Transverse colon (tissue), 3 donors: ENCODE results near the gene SMARCAL1.

Source experiments
- POLR2A ChIP-seq: fragments of 450-650 bp; IDR thresholded peaks from one replicate; pipeline ENCODE4 v1.6.1; 2016; ENCODE audit warnings: antibody characterized with exemption, mild to moderate bottlenecking, moderate library complexity
- TF ChIP-seq, protein P1 (sequence below), 5 experiments: fragments of 200-600 bp in 3 of 5; fragments of 450-650 bp in 2 of 5; sonication (generic) in 3 of 5; IDR thresholded peaks; 1 replicate in 2 of 5; 2 replicates in 3 of 5; pipeline ENCODE4 v1.5.1; 2016 to 2017; ENCODE audit warnings: antibody characterized with exemption in 5 of 5, inconsistent platforms in 3 of 5, mild to moderate bottlenecking in 2 of 5, moderate library complexity in 1 of 5

DNA sequence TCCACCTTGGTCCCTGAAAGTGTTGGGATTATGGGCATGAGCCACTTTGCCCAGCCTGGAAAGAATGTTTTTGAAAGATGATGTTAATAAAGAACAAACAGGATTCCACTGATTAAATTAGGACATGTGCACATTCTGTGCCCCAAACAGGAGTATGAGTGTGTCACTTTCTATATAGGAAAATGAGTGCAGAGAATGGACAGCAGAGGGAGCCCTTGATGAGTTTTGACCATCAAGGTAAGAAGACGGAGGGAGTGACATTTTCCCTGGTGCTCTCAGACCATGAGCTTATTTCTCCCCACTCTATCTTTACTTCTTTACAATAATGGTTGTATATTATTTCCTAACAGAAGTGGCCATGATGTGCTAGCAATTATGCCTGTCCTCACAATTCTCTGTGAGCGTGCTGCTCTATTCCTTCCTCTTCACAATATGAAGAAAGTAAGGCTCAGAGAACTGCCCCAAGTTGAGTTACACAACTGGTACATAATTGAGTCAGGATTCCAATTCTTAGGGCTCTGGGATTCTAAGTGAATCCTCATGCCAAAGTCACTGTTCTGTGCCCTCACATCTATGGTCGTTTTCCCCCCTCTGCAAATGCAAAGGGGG, 107.0 kb downstream of the SMARCAL1 start:
- TF ChIP-seq, protein P1, sequence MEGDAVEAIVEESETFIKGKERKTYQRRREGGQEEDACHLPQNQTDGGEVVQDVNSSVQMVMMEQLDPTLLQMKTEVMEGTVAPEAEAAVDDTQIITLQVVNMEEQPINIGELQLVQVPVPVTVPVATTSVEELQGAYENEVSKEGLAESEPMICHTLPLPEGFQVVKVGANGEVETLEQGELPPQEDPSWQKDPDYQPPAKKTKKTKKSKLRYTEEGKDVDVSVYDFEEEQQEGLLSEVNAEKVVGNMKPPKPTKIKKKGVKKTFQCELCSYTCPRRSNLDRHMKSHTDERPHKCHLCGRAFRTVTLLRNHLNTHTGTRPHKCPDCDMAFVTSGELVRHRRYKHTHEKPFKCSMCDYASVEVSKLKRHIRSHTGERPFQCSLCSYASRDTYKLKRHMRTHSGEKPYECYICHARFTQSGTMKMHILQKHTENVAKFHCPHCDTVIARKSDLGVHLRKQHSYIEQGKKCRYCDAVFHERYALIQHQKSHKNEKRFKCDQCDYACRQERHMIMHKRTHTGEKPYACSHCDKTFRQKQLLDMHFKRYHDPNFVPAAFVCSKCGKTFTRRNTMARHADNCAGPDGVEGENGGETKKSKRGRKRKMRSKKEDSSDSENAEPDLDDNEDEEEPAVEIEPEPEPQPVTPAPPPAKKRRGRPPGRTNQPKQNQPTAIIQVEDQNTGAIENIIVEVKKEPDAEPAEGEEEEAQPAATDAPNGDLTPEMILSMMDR (IDR thresholded peaks at IDR 0.05): peak; percentile 73 to 88 (median 74)
- TF ChIP-seq POLR2A: no peak
